ENCODE data around the gene SEC11A.

SEC11A gene

DNA sequence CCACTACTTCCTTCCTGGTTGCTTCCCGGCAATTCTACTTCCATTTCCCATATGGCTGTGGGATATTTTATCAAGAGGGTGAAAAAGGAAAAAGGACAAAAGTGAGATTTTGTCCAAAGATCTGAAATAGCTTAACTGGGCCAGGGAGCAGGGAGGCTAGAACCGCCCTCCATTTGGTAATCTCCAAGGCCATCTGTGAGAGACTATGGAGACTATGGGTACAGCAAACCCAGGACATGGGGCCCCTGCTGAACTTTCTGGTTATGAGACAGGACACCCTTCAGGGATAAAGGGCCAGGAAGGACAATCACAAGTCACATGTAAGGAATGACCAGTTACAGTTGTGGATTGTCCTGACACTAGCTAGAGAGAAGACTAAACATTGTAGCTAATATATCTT is 90.8 kb downstream of the SEC11A start:
- TF ChIP-seq, protein P1, sequence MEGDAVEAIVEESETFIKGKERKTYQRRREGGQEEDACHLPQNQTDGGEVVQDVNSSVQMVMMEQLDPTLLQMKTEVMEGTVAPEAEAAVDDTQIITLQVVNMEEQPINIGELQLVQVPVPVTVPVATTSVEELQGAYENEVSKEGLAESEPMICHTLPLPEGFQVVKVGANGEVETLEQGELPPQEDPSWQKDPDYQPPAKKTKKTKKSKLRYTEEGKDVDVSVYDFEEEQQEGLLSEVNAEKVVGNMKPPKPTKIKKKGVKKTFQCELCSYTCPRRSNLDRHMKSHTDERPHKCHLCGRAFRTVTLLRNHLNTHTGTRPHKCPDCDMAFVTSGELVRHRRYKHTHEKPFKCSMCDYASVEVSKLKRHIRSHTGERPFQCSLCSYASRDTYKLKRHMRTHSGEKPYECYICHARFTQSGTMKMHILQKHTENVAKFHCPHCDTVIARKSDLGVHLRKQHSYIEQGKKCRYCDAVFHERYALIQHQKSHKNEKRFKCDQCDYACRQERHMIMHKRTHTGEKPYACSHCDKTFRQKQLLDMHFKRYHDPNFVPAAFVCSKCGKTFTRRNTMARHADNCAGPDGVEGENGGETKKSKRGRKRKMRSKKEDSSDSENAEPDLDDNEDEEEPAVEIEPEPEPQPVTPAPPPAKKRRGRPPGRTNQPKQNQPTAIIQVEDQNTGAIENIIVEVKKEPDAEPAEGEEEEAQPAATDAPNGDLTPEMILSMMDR (IDR thresholded peaks at IDR 0.05): no peak
- DNase-seq (ENCODE audit: low spot score): no peak
- Histone ChIP-seq H3K4me3 (no peak overlapping the region), H3K27ac (no peak overlapping the region)

DNA sequence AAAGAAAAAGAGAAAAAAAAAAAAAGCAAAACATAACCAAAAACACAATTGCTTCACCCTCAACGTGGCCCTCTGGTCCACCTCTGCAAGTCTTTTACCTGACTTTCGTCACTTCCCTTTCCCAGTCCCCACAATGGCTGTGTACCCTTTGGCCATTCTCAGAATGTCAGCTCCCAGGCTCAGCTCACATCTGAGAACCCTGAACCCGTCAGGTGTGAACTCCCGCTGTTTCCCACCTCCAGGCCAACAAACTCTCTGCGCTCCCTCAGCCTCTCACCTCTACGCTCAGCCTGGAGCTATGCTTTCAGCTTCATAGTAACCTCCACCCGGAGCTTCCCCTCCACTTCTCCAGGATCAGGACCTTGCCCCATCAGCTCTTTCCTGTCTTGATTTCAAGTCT is 91.6 kb downstream of the SEC11A start:
- Histone ChIP-seq H3K27ac (no peak overlapping the region), H3K4me3 (no peak overlapping the region)
- TF ChIP-seq, protein P1 (IDR thresholded peaks at IDR 0.05): no peak
- DNase-seq (ENCODE audit: low spot score): no peak

DNA sequence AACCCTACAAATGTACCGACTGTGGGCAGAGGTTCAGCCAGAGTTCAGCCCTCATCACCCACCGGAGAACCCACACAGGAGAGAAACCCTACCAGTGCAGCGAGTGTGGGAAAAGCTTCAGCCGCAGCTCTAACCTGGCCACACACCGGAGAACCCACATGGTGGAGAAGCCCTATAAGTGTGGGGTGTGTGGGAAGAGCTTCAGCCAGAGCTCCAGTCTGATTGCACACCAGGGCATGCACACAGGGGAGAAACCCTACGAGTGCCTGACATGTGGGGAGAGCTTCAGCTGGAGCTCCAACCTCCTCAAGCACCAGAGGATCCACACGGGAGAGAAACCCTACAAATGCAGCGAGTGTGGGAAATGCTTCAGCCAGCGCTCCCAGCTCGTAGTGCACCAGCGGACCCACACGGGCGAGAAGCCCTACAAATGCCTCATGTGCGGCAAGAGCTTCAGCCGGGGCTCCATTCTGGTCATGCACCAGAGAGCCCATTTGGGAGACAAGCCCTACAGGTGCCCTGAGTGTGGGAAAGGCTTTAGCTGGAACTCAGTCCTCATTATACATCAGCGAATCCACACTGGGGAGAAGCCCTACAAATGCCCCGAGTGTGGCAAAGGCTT is 94.5 kb downstream of the SEC11A start:
- TF ChIP-seq, protein P1 (IDR thresholded peaks at IDR 0.05): no peak
- no peak for DNase-seq (ENCODE audit: low spot score)
- Histone ChIP-seq H3K27ac (no peak overlapping the region), H3K4me3 (no peak overlapping the region)

DNA sequence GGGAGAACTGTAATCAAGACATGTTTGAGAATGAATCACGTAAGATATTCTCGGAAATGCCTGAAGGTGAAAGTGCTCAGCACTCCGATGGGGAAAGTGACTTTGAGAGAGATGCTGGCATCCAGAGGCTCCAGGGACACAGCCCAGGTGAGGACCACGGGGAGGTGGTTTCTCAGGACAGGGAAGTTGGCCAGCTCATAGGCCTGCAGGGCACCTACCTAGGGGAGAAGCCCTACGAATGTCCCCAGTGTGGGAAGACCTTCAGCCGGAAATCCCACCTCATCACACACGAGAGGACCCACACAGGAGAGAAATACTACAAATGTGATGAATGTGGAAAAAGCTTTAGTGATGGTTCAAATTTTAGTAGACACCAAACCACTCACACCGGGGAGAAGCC is 95.3 kb downstream of the SEC11A start:
- TF ChIP-seq, protein P1 (IDR thresholded peaks at IDR 0.05): no peak
- DNase-seq (ENCODE audit: low spot score): no peak
- no peak overlapping the region for H3K4me3 ChIP-seq
- H3K27ac ChIP-seq: no peak overlapping the region
